ENCODE results near the gene CDC7. TPM values are rescaled to one million over a fixed set of nuclear protein-coding genes. Genes with fewer than 3 reads are reported as not detected.

Gene CDC7
- total and polyA plus RNA-seq, 2 of the 13 experiments (the other 11 are each of a cell fraction or from before 2014, with no cell fraction given), result 2.5 to 12.6 TPM

GRCh38 chr1:91533361-91534024, 32.8 kb downstream of the CDC7 start (continued):
- TF ChIP-seq ZBTB40 (IDR thresholded peaks at IDR 0.05) (no peak), ZBTB40 (CRISPR knock-in tag; IDR thresholded peaks at IDR 0.05) (no peak), ZNF746 (CRISPR knock-in tag; IDR thresholded peaks at IDR 0.05) (no peak), NFKBIZ (CRISPR knock-in tag; IDR thresholded peaks at IDR 0.05) (no peak), ZNF629 (CRISPR knock-in tag; conservative IDR thresholded peaks at IDR 0.05) (no peak), ZNF609 (CRISPR knock-in tag; IDR thresholded peaks at IDR 0.05; ENCODE audit: borderline replicate concordance) (no peak)

All from HepG2 (cell line).